Activated CD4-positive, alpha-beta T cell treated with anti-CD3 and anti-CD28 coated beads for 36 hours (primary cell): ENCODE data around the gene SLMAP. TPM values are rescaled to one million over a fixed set of nuclear protein-coding genes. Genes with fewer than 3 reads are reported as not detected.

Experiments
- ATAC-seq: fragments of 200-7000 bp; cut with Tn5 transposase; one replicate; pipeline ENCODE4 v1.10.0; 2021; ENCODE audit warnings: mild to moderate bottlenecking, moderate library complexity
- CTCF ChIA-PET: fragments of 350-600 bp; sonication (Branson Sonifier 250); formaldehyde crosslinking; loops from one replicate; lab custom pipeline; 2021; ENCODE audit warnings: antibody characterized with exemption; lab: Charles Lee
- POLR2A ChIA-PET: fragments of 350-600 bp; sonication (Branson Sonifier 250); formaldehyde crosslinking; loops from one replicate; lab custom pipeline; 2021; ENCODE audit warnings: antibody characterized with exemption, inconsistent platforms; lab: Charles Lee
- DNase-seq: peaks from one replicate; pipeline ENCODE4 v3.0.0-alpha.2; 2020
- H3K27ac Mint-ChIP-seq: one replicate; pipeline ENCODE4 v1.8.0; 2021; ENCODE audit warnings: mixed read lengths
- H3K27me3 Mint-ChIP-seq: one replicate; pipeline ENCODE4 v1.8.0; 2021; ENCODE audit warnings: mixed read lengths
- H3K36me3 Mint-ChIP-seq: one replicate; pipeline ENCODE4 v1.8.0; 2021; ENCODE audit warnings: low read depth, mixed read lengths
- H3K4me1 Mint-ChIP-seq: one replicate; pipeline ENCODE4 v1.8.0; 2021; ENCODE audit warnings: mixed read lengths
- H3K4me3 Mint-ChIP-seq: one replicate; pipeline ENCODE4 v1.8.0; 2021; ENCODE audit warnings: mild to moderate bottlenecking, moderate library complexity, mixed read lengths
- H3K9me3 Mint-ChIP-seq: one replicate; pipeline ENCODE4 v1.8.0; 2021; ENCODE audit warnings: low read depth, mixed read lengths
- intact Hi-C, 2 experiments: fragments of 100-400 bp; cut with DNase I in 1 of 2; cut with micrococcal nuclease in 1 of 2; formaldehyde crosslinking; loops; one replicate each; pipeline versions ENCODE4 v1.14.2 to v1.15.1; 2022 to 2024; cut with DNase I, micrococcal nuclease
- total RNA-seq, 2 experiments: library from RNA; stranded (reverse); gene quantifications; one replicate each; pipeline ENCODE4 v1.2.3, GENCODE V29; 2021

Gene SLMAP
- total RNA-seq, 2 experiments from 2014 or later, result 43.1 to 55.3 TPM

DNA sequence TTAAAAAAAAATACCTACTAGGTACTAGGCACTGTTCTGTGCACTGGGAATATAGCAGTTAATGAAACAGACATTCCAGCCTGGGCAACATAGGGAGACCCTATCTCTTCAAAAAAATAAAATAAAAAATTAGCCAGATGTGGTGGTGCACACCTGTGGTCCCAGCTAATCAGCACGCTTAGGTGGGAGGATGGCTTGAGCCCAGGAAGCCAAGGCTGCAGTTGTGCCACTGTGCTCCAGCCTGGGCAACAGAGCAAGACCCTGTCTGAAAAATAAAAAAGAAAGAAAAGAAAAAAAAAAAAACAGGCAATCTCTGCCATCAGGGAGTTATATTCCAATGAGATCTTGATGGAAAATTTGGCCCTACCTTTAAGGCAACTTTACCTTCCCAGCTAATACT is 137.0 kb downstream of the SLMAP start:
- Mint-ChIP-seq H3K27me3 (no peaks in the 10 kb centered on the region), H3K9me3 (no peaks in the 10 kb centered on the region), H3K4me3 (no peak overlapping the region), H3K27ac (no peak overlapping the region), H3K36me3 (peaks cover 10% of the 10 kb centered on the region), H3K4me1 (no peaks in the 10 kb centered on the region)
- DNase-seq, result no peak
- POLR2A ChIA-PET, result no interaction called here
- CTCF ChIA-PET, result no interaction called here
- no peak for ATAC-seq
- intact Hi-C loops, result no loop called here

GRCh38 chr3:57893668-57894067 is 137.6 kb downstream of the SLMAP start:
- POLR2A ChIA-PET, result no interaction called here
- intact Hi-C loops, result no loop called here
- no peaks in the 10 kb centered on the region for H3K4me1 Mint-ChIP-seq

DNA sequence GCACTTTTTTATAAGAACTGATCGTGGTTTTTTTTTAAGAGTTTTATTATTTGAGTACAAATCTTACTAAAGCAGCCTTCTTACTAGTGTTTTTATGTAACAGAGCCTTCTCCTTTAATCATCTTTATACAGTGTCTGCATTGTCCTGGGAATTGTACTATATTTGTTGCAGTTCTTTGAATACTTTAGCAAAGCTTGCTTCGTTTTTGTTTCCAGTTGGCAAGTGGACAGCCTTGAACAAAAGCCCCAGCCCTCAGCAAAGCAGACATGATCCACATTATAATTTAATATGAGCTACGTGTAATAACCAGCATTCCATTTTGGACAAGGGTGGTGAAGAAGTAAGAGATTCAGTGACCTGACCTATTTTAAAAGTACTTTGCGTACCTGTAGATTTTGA is 139.9 kb downstream of the SLMAP start:
- CTCF ChIA-PET, result interaction anchor here (0.7 to 1.4 kb wide), 2 partner anchors 43 to 124 kb away, joined by 3 read pairs; no protein-coding TSS in a partner anchor

More at GRCh38 chr3:57893668-57894067, 137.6 kb downstream of the SLMAP start:
- Mint-ChIP-seq H3K27ac (no peak overlapping the region), H3K4me3 (no peak overlapping the region), H3K9me3 (no peaks in the 10 kb centered on the region), H3K36me3 (peaks cover 10% of the 10 kb centered on the region), H3K27me3 (no peaks in the 10 kb centered on the region)
- CTCF ChIA-PET, result no interaction called here
- DNase-seq (no peak), ATAC-seq (no peak)

DNA sequence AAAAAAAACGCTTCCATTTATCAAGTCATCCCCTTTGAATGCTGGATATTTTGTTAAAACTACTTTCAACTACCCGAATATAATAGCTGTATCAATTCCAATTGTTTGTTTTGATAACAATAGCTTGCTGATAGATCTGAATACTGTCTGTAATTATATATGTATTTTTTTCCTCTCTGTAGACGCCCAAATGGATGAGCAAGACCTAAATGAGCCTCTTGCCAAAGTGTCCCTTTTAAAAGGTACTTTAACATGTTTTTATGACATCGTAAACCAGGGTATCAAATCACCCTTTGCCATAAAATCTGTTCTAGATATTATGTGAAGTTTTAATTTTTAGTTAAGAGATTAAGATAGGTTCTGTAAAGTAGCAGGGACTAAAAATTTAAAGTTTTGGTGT is 140.6 kb downstream of the SLMAP start:
- no peaks in the 10 kb centered on the region for H3K9me3 Mint-ChIP-seq
- no peak overlapping the region for H3K4me3 Mint-ChIP-seq
- ChIA-PET POLR2A (interaction anchor here (0.7 kb wide), 1 partner anchor 960 kb away, joined by 5 read pairs; no protein-coding TSS in a partner anchor), CTCF (interaction anchor here (1.4 kb wide), 1 partner anchor 42 kb away, joined by 3 read pairs; no protein-coding TSS in a partner anchor)
- no peaks in the 10 kb centered on the region for H3K27me3 Mint-ChIP-seq
- ATAC-seq, result no peak
- no peak for DNase-seq
- H3K27ac Mint-ChIP-seq, result no peak overlapping the region
- peaks cover 19% of the 10 kb centered on the region for H3K36me3 Mint-ChIP-seq
- intact Hi-C loops, result no loop called here
- H3K4me1 Mint-ChIP-seq, result no peaks in the 10 kb centered on the region

More for the DNA sequence above, 139.9 kb downstream of the SLMAP start:
- POLR2A ChIA-PET, result no interaction called here
- H3K4me3 Mint-ChIP-seq, result no peak overlapping the region
- intact Hi-C loops, result no loop called here
- no peaks in the 10 kb centered on the region for H3K4me1 Mint-ChIP-seq
- peaks cover 15% of the 10 kb centered on the region for H3K36me3 Mint-ChIP-seq
- H3K27ac Mint-ChIP-seq, result no peak overlapping the region
- DNase-seq (no peak), ATAC-seq (no peak)
- no peaks in the 10 kb centered on the region for H3K9me3 Mint-ChIP-seq
- H3K27me3 Mint-ChIP-seq, result no peaks in the 10 kb centered on the region

DNA sequence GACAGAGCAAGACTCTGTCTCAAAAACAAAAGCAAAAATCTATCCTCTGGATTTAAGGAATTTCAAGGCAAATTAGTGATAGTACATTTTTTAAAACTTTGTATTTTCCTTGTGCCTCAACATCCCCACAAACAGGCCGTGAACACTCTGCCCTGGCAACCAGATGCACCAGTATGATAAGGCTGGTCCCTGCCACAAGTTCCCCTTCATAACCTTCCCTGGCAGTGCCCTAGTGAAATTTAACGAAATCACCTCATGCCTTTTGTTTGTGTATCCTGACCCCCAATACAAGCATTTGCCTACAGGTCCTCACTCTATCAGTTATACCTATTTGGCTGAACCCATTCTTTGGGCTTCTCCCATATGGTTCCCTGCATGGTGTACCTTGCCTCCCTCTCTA is 144.7 kb downstream of the SLMAP start:
- Mint-ChIP-seq H3K36me3 (peaks cover 22% of the 10 kb centered on the region), H3K9me3 (no peaks in the 10 kb centered on the region), H3K4me1 (no peaks in the 10 kb centered on the region), H3K4me3 (no peak overlapping the region), H3K27me3 (no peaks in the 10 kb centered on the region), H3K27ac (peak overlapping the region; percentile 22)
- CTCF ChIA-PET, result no interaction called here
- no peak for DNase-seq
- no peak for ATAC-seq
- POLR2A ChIA-PET, result no interaction called here
- intact Hi-C loops, result no loop called here

DNA sequence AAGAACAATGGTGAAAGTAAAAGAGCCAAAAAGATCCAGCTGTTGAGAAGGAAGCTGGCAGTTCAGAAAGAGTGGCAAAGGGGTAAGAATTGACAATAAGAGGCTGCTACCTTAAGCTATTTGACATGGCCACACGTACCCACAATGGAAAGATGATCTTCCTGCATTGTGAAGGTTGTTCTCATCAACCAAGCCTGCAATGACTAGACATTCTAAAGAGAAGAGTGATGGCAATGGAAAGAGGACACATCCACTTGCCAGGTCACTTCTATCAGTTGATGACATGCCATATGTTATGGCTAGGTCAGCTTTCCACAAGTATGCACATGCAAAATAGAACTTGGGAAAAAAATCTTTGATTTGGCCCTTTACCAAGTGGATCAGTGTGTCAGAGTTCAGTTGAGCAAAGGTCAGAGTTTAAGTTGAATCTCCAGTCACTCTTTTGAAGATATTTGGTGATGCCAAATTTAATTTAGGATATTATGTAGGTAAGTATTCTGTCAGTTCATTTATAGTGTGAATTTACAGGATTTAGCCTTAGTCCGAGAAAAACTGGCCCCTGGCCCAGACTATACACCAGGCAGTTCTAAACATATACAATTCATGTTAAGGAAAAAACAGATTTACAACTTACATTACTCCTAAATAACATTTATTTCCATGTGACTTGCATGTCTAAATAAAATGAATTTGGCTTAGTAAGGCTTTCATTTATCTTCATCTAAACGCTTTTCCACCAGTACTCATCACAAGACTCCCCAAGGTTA is 147.2 kb downstream of the SLMAP start:
- DNase-seq, result no peak
- intact Hi-C loops, result no loop called here
- Mint-ChIP-seq H3K4me1 (no peaks in the 10 kb centered on the region), H3K36me3 (peaks cover 12% of the 10 kb centered on the region), H3K27me3 (no peaks in the 10 kb centered on the region), H3K4me3 (no peak overlapping the region), H3K9me3 (no peaks in the 10 kb centered on the region), H3K27ac (no peak overlapping the region)
- POLR2A ChIA-PET, result no interaction called here
- CTCF ChIA-PET, result interaction anchor here (1.0 kb wide), 1 partner anchor 9 kb away, joined by 6 read pairs; no protein-coding TSS in a partner anchor
- ATAC-seq, result no peak

DNA sequence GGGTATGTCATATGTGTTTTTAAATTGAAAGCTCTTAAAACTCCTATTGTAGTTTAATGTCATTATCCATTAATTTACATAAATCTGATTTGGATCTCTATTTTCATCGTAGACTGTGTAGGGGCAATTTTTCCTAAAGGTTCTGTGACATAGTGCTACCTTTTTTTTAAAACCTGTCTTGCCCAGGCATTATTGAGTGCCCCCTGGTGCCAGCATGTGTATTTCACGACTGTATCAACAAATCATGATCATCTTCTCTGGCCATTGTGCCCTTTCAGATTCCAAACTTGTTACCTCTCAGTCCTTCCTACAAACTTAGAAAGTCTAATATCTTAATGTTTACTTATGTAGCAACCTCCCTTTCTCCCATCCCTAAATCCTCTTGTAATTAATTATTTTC is 154.9 kb downstream of the SLMAP start:
- intact Hi-C loops, result loop anchor here in 1 of 2 experiments (10.0 kb wide), 1 partner anchor 516 kb away; no protein-coding TSS in a partner anchor
- H3K4me1 Mint-ChIP-seq, result no peaks in the 10 kb centered on the region
- CTCF ChIA-PET, result interaction anchor here (0.6 to 0.8 kb wide), 2 partner anchors 8 to 79 kb away, joined by 3 to 5 read pairs; no protein-coding TSS in a partner anchor
- H3K9me3 Mint-ChIP-seq, result no peaks in the 10 kb centered on the region
- no peak overlapping the region for H3K4me3 Mint-ChIP-seq
- H3K27ac Mint-ChIP-seq, result no peak overlapping the region
- peak; percentile 39 for ATAC-seq
- DNase-seq, result peak; percentile 43
- POLR2A ChIA-PET, result no interaction called here
- peaks cover 19% of the 10 kb centered on the region for H3K36me3 Mint-ChIP-seq
- H3K27me3 Mint-ChIP-seq, result no peaks in the 10 kb centered on the region

- Mint-ChIP-seq H3K9me3 (no peaks in the 10 kb centered on the region), H3K27me3 (no peaks in the 10 kb centered on the region), H3K27ac (no peak overlapping the region), H3K4me3 (no peak overlapping the region), H3K4me1 (no peaks in the 10 kb centered on the region), H3K36me3 (peaks cover 25% of the 10 kb centered on the region)
- DNase-seq (no peak), ATAC-seq (no peak)
- intact Hi-C loops, result loop anchor here in 1 of 2 experiments (10.0 kb wide), 1 partner anchor 517 kb away; no protein-coding TSS in a partner anchor
- ChIA-PET CTCF (interaction anchor here (0.7 kb wide), 1 partner anchor 514 kb away, joined by 6 read pairs; no protein-coding TSS in a partner anchor), POLR2A (no interaction called here)
These were observed 155.5 kb downstream of the SLMAP start for GRCh38 chr3:57911593-57911992.

DNA sequence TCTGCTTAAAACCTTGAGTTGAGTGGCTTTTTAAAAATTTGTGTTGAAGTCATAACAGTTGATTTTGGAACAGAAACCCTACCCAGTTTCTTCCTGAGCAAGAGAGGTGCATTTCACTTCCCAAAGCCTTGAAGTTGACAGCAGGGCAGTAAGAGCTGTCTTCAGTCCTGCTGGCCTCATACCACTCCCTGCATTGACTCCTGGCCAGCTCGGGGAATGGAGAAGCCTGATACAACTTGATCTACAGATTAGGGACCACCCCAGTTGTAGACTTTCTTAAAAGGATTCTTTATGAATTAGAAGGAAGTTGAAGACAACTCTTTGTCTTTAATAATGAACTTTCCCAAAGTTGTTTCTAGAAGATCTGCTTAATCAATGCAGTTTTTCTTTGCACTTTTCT is 161.5 kb downstream of the SLMAP start:
- H3K27me3 Mint-ChIP-seq, result no peaks in the 10 kb centered on the region
- POLR2A ChIA-PET, result no interaction called here
- no peaks in the 10 kb centered on the region for H3K4me1 Mint-ChIP-seq
- CTCF ChIA-PET, result no interaction called here
- no peak overlapping the region for H3K4me3 Mint-ChIP-seq
- ATAC-seq, result no peak
- intact Hi-C loops, result loop anchor here in 1 of 2 experiments (10.0 kb wide), 1 partner anchor 523 kb away; no protein-coding TSS in a partner anchor
- peaks cover 42% of the 10 kb centered on the region for H3K36me3 Mint-ChIP-seq
- no peak overlapping the region for H3K27ac Mint-ChIP-seq
- no peaks in the 10 kb centered on the region for H3K9me3 Mint-ChIP-seq
- no peak for DNase-seq

GRCh38 chr3:57918123-57918837 is 162.2 kb downstream of the SLMAP start:
- Mint-ChIP-seq H3K4me3 (no peak overlapping the region), H3K27ac (no peak overlapping the region), H3K9me3 (no peaks in the 10 kb centered on the region), H3K4me1 (no peaks in the 10 kb centered on the region), H3K27me3 (no peaks in the 10 kb centered on the region), H3K36me3 (peaks cover 41% of the 10 kb centered on the region)
- ChIA-PET POLR2A (no interaction called here), CTCF (interaction anchor here (0.9 kb wide), 1 partner anchor 8 kb away, joined by 5 read pairs; no protein-coding TSS in a partner anchor)
- DNase-seq (no peak), ATAC-seq (no peak)
- intact Hi-C loops, result loop anchor here in 1 of 2 experiments (10.0 kb wide), 1 partner anchor 523 kb away; no protein-coding TSS in a partner anchor

DNA sequence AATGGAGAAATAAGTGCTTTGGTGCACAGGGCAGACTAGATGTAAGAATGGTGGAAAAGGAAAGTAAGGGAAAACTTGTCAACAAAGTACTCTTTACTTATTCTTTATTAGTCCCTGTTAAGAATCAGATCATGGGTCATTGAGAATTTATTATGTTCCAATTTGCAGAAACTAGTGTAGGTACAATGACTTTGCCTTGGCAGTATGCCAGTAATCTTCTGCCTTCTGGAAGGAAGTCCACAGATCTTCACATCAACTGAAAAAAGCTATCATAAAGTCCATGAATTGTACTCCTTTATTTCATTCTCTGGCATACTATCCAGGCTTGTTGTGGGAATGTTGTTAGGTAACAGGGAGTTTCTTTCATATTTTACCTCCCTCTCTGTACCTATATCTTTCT is 163.9 kb downstream of the SLMAP start:
- peaks cover 41% of the 10 kb centered on the region for H3K36me3 Mint-ChIP-seq
- POLR2A ChIA-PET, result no interaction called here
- intact Hi-C loops, result loop anchor here in 1 of 2 experiments (10.0 kb wide), 1 partner anchor 525 kb away; no protein-coding TSS in a partner anchor
- DNase-seq (no peak), ATAC-seq (no peak)
- H3K4me1 Mint-ChIP-seq, result no peaks in the 10 kb centered on the region
- H3K27ac Mint-ChIP-seq, result no peak overlapping the region
- no peaks in the 10 kb centered on the region for H3K27me3 Mint-ChIP-seq
- H3K4me3 Mint-ChIP-seq, result no peak overlapping the region
- H3K9me3 Mint-ChIP-seq, result no peaks in the 10 kb centered on the region
- CTCF ChIA-PET, result interaction anchor here (0.7 kb wide), 1 partner anchor 48 kb away, joined by 3 read pairs; no protein-coding TSS in a partner anchor
